SK-N-SH (cell line): ENCODE measurements around the gene SORL1. TPM values are rescaled to one million over a fixed set of nuclear protein-coding genes. Genes with fewer than 3 reads are reported as not detected.

Experiments
- CTCF ChIA-PET: fragments of 300-600, 350-600 bp; formaldehyde crosslinking; extraction: SDS; loops from one replicate; lab custom pipeline; 2021; lab: Yijun Ruan, JAX
- POLR2A ChIA-PET: fragments of 350-600 bp; sonication (Branson Sonifier 250); formaldehyde crosslinking; extraction: SDS; loops from one replicate; lab custom pipeline; 2020; ENCODE audit warnings: antibody characterized with exemption, inconsistent platforms; lab: Yijun Ruan, JAX
- DNase-seq: peaks from one replicate; pipeline ENCODE4 v3.0.0; 2012
- H2AFZ ChIP-seq: fragments of 200-600 bp; sonication (generic); 2 replicates; pipeline ENCODE4 v1.8.1; 2016; ENCODE audit warnings: antibody characterized with exemption, mild to moderate bottlenecking, low read depth
- H3F3A ChIP-seq: fragments of 200-600 bp; sonication (generic); replicated peaks from 2 replicates; pipeline ENCODE3; 2016; ENCODE audit warnings: antibody characterized with exemption, mild to moderate bottlenecking; ENCODE audit not compliant: insufficient read depth
- H3K27ac ChIP-seq, 2 experiments: fragments of 200-500 bp in 1 of 2; fragments of 200-600 bp in 1 of 2; sonication (Bioruptor generic) in 1 of 2; sonication (generic), shearing (Covaris generic) in 1 of 2; 2 replicates each; pipeline versions ENCODE4 v1.5.1 to v1.6.1; 2014 to 2016; ENCODE audit warnings: low read depth in 2 of 2, inconsistent platforms in 1 of 2, low read length in 1 of 2, mild to moderate bottlenecking in 1 of 2, mixed read lengths in 1 of 2
- H3K27me3 ChIP-seq: fragments of 200-600 bp; sonication (generic), shearing (Covaris generic); 2 replicates; pipeline ENCODE4 v1.6.1; 2016; ENCODE audit warnings: mixed run types; ENCODE audit not compliant: insufficient read depth
- H3K36me3 ChIP-seq, 2 experiments: fragments of 200-500 bp in 1 of 2; fragments of 200-600 bp in 1 of 2; sonication (Bioruptor generic) in 1 of 2; sonication (generic) in 1 of 2; replicated peaks in 1 of 2; 2 replicates each; pipeline versions ENCODE3 to v1.5.1; 2014 to 2016; ENCODE audit warnings: low read length in 1 of 2, mild to moderate bottlenecking in 1 of 2; ENCODE audit not compliant: insufficient read depth in 2 of 2, control insufficient read depth in 1 of 2
- H3K4me1 ChIP-seq, 2 experiments: fragments of 200-500 bp in 1 of 2; fragments of 200-600 bp in 1 of 2; sonication (Bioruptor generic) in 1 of 2; sonication (generic), shearing (Covaris generic) in 1 of 2; 2 replicates each; pipeline versions ENCODE4 v1.5.1 to v1.6.1; 2014 to 2016; ENCODE audit warnings: low read depth in 1 of 2, low read length in 1 of 2, mixed run types in 1 of 2; ENCODE audit not compliant: insufficient read depth in 2 of 2, control insufficient read depth in 1 of 2
- H3K4me2 ChIP-seq: fragments of 200-600 bp; sonication (generic), shearing (Covaris generic); 2 replicates; pipeline ENCODE4 v1.6.1; 2017; ENCODE audit warnings: mixed run types
- H3K4me3 ChIP-seq, 2 experiments: fragments of 200-500 bp in 1 of 2; fragments of 200-600 bp in 1 of 2; sonication (Bioruptor generic) in 1 of 2; sonication (generic), shearing (Covaris generic) in 1 of 2; 2 replicates each; pipeline versions ENCODE4 v1.5.1 to v1.8.1; 2014 to 2016; ENCODE audit warnings: low read depth in 2 of 2, inconsistent platforms in 1 of 2, low read length in 1 of 2, mild to moderate bottlenecking in 1 of 2, mixed read lengths in 1 of 2, moderate library complexity in 1 of 2
- H3K79me2 ChIP-seq: fragments of 200-600 bp; sonication (generic); 2 replicates; pipeline ENCODE4 v1.8.1; 2017; ENCODE audit warnings: mild to moderate bottlenecking; ENCODE audit not compliant: insufficient read depth
- H3K9ac ChIP-seq: fragments of 200-600 bp; sonication (generic); 2 replicates; pipeline ENCODE4 v1.6.1; 2017; ENCODE audit warnings: mixed run types
- H3K9me2 ChIP-seq: fragments of 200-600 bp; sonication (generic); 2 replicates; pipeline ENCODE4 v1.6.1; 2017; ENCODE audit warnings: mixed run types
- H3K9me3 ChIP-seq: fragments of 200-600 bp; sonication (generic); 2 replicates; pipeline ENCODE4 v1.6.1; 2017; ENCODE audit warnings: mixed run types, mild to moderate bottlenecking, moderate library complexity
- H4K20me1 ChIP-seq: fragments of 200-600 bp; sonication (generic); 2 replicates; pipeline ENCODE4 v1.6.1; 2017; ENCODE audit warnings: mild to moderate bottlenecking, mixed run types; ENCODE audit not compliant: insufficient read depth
- CHD2 ChIP-seq: fragments of 150-350 bp; IDR thresholded peaks from 2 replicates; pipeline ENCODE4 v1.6.1; 2018; ENCODE audit warnings: low read length; ENCODE audit not compliant: partially characterized antibody
- ELF1 ChIP-seq: IDR thresholded peaks from 2 replicates; pipeline ENCODE4 v1.4.0; 2012
- EP300 ChIP-seq, 2 experiments: IDR thresholded peaks; 2 replicates each; pipeline versions ENCODE4 v1.4.0 to v1.6.1; 2012; ENCODE audit warnings: borderline replicate concordance in 1 of 2, low read depth in 1 of 2, low read length in 1 of 2
- FOSL2 ChIP-seq: IDR thresholded peaks from 2 replicates; pipeline ENCODE4 v1.4.0; 2012; ENCODE audit warnings: low read depth, mild to moderate bottlenecking, moderate library complexity, borderline replicate concordance
- FOXJ3 ChIP-seq: sonication (generic); formaldehyde crosslinking; IDR thresholded peaks from 2 replicates; pipeline ENCODE4 v1.5.1; 2020; ENCODE audit warnings: mild to moderate bottlenecking, missing genetic modification reagents
- FOXM1 ChIP-seq: IDR thresholded peaks from 2 replicates; pipeline ENCODE4 v1.4.0; 2012; ENCODE audit warnings: low read depth, mild to moderate bottlenecking
- GABPA ChIP-seq: IDR thresholded peaks from 2 replicates; pipeline ENCODE4 v1.4.0; 2012; ENCODE audit warnings: low read depth, mild to moderate bottlenecking
- GATA2 ChIP-seq: sonication (generic); formaldehyde crosslinking; IDR thresholded peaks from 2 replicates; pipeline ENCODE4 v1.5.0; 2020; ENCODE audit warnings: mild to moderate bottlenecking, missing genetic modification reagents
- JUND ChIP-seq: IDR thresholded peaks from 2 replicates; pipeline ENCODE4 v1.4.0; 2012
- MAX ChIP-seq: IDR thresholded peaks from 2 replicates; pipeline ENCODE4 v1.4.0; 2012; ENCODE audit warnings: low read depth
- NFIC ChIP-seq: IDR thresholded peaks from 2 replicates; pipeline ENCODE4 v1.4.0; 2012; ENCODE audit warnings: borderline replicate concordance
- NRF1 ChIP-seq: IDR thresholded peaks from 2 replicates; pipeline ENCODE4 v1.6.1; 2012; ENCODE audit warnings: low read depth, mild to moderate bottlenecking, low read length
- POLR2AphosphoS5 ChIP-seq: IDR thresholded peaks from 2 replicates; pipeline ENCODE4 v1.6.1; 2012; ENCODE audit warnings: low read depth, low read length
- RCOR1 ChIP-seq: fragments of 150-350 bp; IDR thresholded peaks from 2 replicates; pipeline ENCODE4 v1.6.1; 2017; ENCODE audit warnings: antibody characterized with exemption, low read length
- RXRA ChIP-seq: IDR thresholded peaks from 2 replicates; pipeline ENCODE4 v1.4.0; 2012; ENCODE audit warnings: low read depth, mild to moderate bottlenecking, borderline replicate concordance
- SMC3 ChIP-seq: IDR thresholded peaks from 2 replicates; pipeline ENCODE4 v1.6.1; 2012; ENCODE audit warnings: low read depth, low read length, improper control_type of control experiment
- TAF1 ChIP-seq: IDR thresholded peaks from 2 replicates; pipeline ENCODE4 v1.6.1; 2012; ENCODE audit warnings: low read depth, mild to moderate bottlenecking, low read length, moderate library complexity, borderline replicate concordance
- TCF12 ChIP-seq: IDR thresholded peaks from 2 replicates; pipeline ENCODE4 v1.4.0; 2012
- TEAD4 ChIP-seq: IDR thresholded peaks from 2 replicates; pipeline ENCODE4 v1.4.0; 2012; ENCODE audit warnings: mild to moderate bottlenecking, borderline replicate concordance; ENCODE audit not compliant: insufficient read depth
- USF2 ChIP-seq: fragments of 150-350 bp; IDR thresholded peaks from 2 replicates; pipeline ENCODE4 v1.6.1; 2017; ENCODE audit warnings: antibody characterized with exemption, low read length, low read depth, borderline replicate concordance
- YY1 ChIP-seq: IDR thresholded peaks from 2 replicates; pipeline ENCODE4 v1.4.0; 2012; ENCODE audit warnings: low read depth, mild to moderate bottlenecking
- WGBS: methylation state at CpG from one replicate; pipeline ENCODE4 v1.1.6; 2017; ENCODE audit warnings: low lambda C conversion rate; 5-methylcytosine and 5-hydroxymethylcytosine counted together
- polyA plus RNA-seq, 3 experiments: library from polyadenylated mRNA; depleted of rRNA; stranded (reverse); fragments of >200 nt; gene quantifications; 2 replicates each; pipeline ENCODE4 v1.2.3, GENCODE V29; 2012
- TF ChIP-seq, protein P1 (sequence below): fragments of 200-600 bp; sonication (generic); IDR thresholded peaks from 2 replicates; pipeline ENCODE4 v1.6.1; 2017; ENCODE audit warnings: antibody characterized with exemption, mild to moderate bottlenecking, moderate library complexity
- TF ChIP-seq, protein P2 (sequence below): IDR thresholded peaks from 2 replicates; pipeline ENCODE4 v1.6.1; 2012; ENCODE audit warnings: mild to moderate bottlenecking, low read depth, low read length, moderate library complexity
- TF ChIP-seq, protein P3 (sequence below): IDR thresholded peaks from 2 replicates; pipeline ENCODE4; 2012

Gene SORL1
- polyA plus RNA-seq, 1 of the 3 experiments (the other 2 are of a cell fraction), result 7.1 TPM

DNA sequence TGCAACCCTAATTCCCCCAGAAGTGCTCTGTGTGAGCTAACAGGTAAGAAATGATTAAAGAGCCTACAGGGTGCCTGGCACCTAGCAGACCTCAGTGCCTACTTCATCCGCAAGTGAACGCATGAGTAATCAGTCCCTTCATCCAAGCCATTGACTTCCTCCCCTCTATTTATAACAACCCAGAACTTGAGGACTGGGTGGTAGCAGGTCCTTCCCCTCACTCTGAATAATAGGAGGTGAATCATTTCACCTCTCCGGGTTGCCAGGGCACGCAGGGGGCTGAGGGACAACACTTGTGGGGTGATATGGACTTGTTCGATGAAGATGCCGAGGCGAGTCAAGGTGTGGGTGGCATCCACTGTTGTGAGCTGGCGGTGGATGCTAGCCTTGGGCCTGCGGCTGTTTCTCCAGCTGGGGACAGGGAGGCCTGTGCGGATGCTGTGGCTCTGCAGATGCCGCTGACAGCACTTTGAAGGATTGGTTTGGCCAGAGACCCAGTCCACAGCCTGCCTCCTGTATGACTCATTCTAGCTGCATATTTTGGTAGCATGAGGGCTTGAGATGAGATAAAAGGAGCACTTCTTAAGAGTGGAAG lies 12.3 kb downstream of the SORL1 start:
- Histone ChIP-seq H3F3A (peaks cover 19% of the 10 kb centered on the region), H3K27ac (peak overlapping the region; percentile 34 to 74), H3K4me3 (no peak overlapping the region), H3K79me2 (no peaks in the 10 kb centered on the region), H3K4me2 (peak overlapping the region; percentile 56), H3K9ac (no peak overlapping the region), H3K36me3 (no peaks in the 10 kb centered on the region), H3K9me2 (no peaks in the 10 kb centered on the region), H4K20me1 (no peaks in the 10 kb centered on the region), H2AFZ (no peak overlapping the region), H3K4me1 (peaks cover 35 to 36% of the 10 kb centered on the region in 2 experiments), H3K27me3 (no peaks in the 10 kb centered on the region), H3K9me3 (no peaks in the 10 kb centered on the region)
- peak; percentile 78 for DNase-seq
- ChIA-PET POLR2A (no interaction called here), CTCF (interaction anchor here (0.7 to 5.0 kb wide), 4 partner anchors 10 to 127 kb away, joined by 3 to 29 read pairs (median 4); partner anchors contain the start of genes SORL1 and SORL1-AS1)
- 8% methylated on average over 4 of the region's 11 CpGs for WGBS
- no peak for TF ChIP-seq ELF1
- TF ChIP-seq GABPA, result no peak
- TF ChIP-seq, protein P1, sequence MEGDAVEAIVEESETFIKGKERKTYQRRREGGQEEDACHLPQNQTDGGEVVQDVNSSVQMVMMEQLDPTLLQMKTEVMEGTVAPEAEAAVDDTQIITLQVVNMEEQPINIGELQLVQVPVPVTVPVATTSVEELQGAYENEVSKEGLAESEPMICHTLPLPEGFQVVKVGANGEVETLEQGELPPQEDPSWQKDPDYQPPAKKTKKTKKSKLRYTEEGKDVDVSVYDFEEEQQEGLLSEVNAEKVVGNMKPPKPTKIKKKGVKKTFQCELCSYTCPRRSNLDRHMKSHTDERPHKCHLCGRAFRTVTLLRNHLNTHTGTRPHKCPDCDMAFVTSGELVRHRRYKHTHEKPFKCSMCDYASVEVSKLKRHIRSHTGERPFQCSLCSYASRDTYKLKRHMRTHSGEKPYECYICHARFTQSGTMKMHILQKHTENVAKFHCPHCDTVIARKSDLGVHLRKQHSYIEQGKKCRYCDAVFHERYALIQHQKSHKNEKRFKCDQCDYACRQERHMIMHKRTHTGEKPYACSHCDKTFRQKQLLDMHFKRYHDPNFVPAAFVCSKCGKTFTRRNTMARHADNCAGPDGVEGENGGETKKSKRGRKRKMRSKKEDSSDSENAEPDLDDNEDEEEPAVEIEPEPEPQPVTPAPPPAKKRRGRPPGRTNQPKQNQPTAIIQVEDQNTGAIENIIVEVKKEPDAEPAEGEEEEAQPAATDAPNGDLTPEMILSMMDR, result no peak
- TF ChIP-seq RCOR1, result peak; percentile 51; the same call in 1 of the 2 replicates
- peak; percentile 87 for TF ChIP-seq TEAD4
- no peak for TF ChIP-seq USF2
- TF ChIP-seq TAF1, result no peak
- no peak for TF ChIP-seq NRF1
- peak; percentile 89 for TF ChIP-seq MAX
- 0 out of 2 replicates have a peak, but pooled peaks have one; percentile 56 for TF ChIP-seq FOXJ3 (CRISPR knock-in tag)
- TF ChIP-seq, protein P2, sequence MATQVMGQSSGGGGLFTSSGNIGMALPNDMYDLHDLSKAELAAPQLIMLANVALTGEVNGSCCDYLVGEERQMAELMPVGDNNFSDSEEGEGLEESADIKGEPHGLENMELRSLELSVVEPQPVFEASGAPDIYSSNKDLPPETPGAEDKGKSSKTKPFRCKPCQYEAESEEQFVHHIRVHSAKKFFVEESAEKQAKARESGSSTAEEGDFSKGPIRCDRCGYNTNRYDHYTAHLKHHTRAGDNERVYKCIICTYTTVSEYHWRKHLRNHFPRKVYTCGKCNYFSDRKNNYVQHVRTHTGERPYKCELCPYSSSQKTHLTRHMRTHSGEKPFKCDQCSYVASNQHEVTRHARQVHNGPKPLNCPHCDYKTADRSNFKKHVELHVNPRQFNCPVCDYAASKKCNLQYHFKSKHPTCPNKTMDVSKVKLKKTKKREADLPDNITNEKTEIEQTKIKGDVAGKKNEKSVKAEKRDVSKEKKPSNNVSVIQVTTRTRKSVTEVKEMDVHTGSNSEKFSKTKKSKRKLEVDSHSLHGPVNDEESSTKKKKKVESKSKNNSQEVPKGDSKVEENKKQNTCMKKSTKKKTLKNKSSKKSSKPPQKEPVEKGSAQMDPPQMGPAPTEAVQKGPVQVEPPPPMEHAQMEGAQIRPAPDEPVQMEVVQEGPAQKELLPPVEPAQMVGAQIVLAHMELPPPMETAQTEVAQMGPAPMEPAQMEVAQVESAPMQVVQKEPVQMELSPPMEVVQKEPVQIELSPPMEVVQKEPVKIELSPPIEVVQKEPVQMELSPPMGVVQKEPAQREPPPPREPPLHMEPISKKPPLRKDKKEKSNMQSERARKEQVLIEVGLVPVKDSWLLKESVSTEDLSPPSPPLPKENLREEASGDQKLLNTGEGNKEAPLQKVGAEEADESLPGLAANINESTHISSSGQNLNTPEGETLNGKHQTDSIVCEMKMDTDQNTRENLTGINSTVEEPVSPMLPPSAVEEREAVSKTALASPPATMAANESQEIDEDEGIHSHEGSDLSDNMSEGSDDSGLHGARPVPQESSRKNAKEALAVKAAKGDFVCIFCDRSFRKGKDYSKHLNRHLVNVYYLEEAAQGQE, result 0 out of 2 replicates have a peak, but pooled peaks have one; percentile 32
- TF ChIP-seq CHD2, result peak; percentile 33
- TF ChIP-seq NFIC, result peak; percentile 99
- TF ChIP-seq FOSL2, result peak; percentile 95
- TF ChIP-seq GATA2 (CRISPR knock-in tag), result no peak
- peak; percentile 69; the same call in 1 of the 2 replicates for TF ChIP-seq RXRA
- peak; percentile 67; the same call in 1 of the 2 replicates for TF ChIP-seq FOXM1
- TF ChIP-seq YY1, result no peak
- TF ChIP-seq, protein P3, sequence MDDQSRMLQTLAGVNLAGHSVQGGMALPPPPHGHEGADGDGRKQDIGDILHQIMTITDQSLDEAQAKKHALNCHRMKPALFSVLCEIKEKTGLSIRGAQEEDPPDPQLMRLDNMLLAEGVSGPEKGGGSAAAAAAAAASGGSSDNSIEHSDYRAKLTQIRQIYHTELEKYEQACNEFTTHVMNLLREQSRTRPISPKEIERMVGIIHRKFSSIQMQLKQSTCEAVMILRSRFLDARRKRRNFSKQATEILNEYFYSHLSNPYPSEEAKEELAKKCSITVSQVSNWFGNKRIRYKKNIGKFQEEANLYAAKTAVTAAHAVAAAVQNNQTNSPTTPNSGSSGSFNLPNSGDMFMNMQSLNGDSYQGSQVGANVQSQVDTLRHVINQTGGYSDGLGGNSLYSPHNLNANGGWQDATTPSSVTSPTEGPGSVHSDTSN, result peak; percentile 98
- peak; percentile 96 for TF ChIP-seq TCF12
- TF ChIP-seq EP300 (IDR thresholded peaks at IDR 0.05; ENCODE audit: borderline replicate concordance in 1 of 2, low read depth in 1 of 2, low read length in 1 of 2), result peak; percentile 76 to 92
- peak; percentile 98 for TF ChIP-seq JUND
- peak; percentile 84 for TF ChIP-seq POLR2AphosphoS5
- peak; percentile 14; the same call in 1 of the 2 replicates for TF ChIP-seq SMC3
